Hepatocyte (in vitro differentiated cells): Measurements from ENCODE around the gene CCNA1. TPM values are rescaled to one million over a fixed set of nuclear protein-coding genes. Genes with fewer than 3 reads are reported as not detected.

Experiments
- DNase-seq: peaks from one replicate; pipeline ENCODE4 v3.0.0-alpha.2; 2016; ENCODE audit warnings: low spot score
- H2AFZ ChIP-seq: fragments of 200-600 bp; sonication (generic); 2 replicates; pipeline ENCODE4 v1.6.0; 2016; ENCODE audit warnings: antibody characterized with exemption, mild to moderate bottlenecking
- H3K27ac ChIP-seq: fragments of 200-600 bp; sonication (generic); 2 replicates; pipeline ENCODE4 v1.5.1; 2016; ENCODE audit warnings: mild to moderate bottlenecking
- H3K27me3 ChIP-seq: fragments of 200-600 bp; sonication (generic); 2 replicates; pipeline ENCODE4 v1.6.1; 2016
- H3K36me3 ChIP-seq: fragments of 200-600 bp; sonication (generic); replicated peaks from 2 replicates; pipeline ENCODE4 v1.5.1; 2016; ENCODE audit warnings: low read depth; ENCODE audit not compliant: insufficient read depth
- H3K4me1 ChIP-seq: fragments of 200-600 bp; sonication (generic); 2 replicates; pipeline ENCODE4 v1.5.1; 2016; ENCODE audit warnings: mild to moderate bottlenecking, moderate library complexity; ENCODE audit not compliant: insufficient read depth
- H3K4me2 ChIP-seq: fragments of 200-600 bp; sonication (generic); 2 replicates; pipeline ENCODE4 v1.6.0; 2016
- H3K4me3 ChIP-seq: fragments of 200-600 bp; sonication (generic); 2 replicates; pipeline ENCODE4 v1.5.1; 2016; ENCODE audit warnings: mild to moderate bottlenecking
- H3K79me2 ChIP-seq: fragments of 200-600 bp; sonication (generic); 2 replicates; pipeline ENCODE4 v1.6.0; 2017; ENCODE audit warnings: mild to moderate bottlenecking
- H3K9me2 ChIP-seq: fragments of 200-600 bp; sonication (generic); replicated peaks from 2 replicates; pipeline ENCODE4 v1.6.0; 2017; ENCODE audit warnings: mild to moderate bottlenecking; ENCODE audit not compliant: insufficient read depth
- H3K9me3 ChIP-seq: fragments of 200-600 bp; sonication (generic); 2 replicates; pipeline ENCODE4 v1.5.1; 2016; ENCODE audit warnings: low read depth, mild to moderate bottlenecking
- H4K20me1 ChIP-seq: fragments of 200-600 bp; sonication (generic); 2 replicates; pipeline ENCODE4 v1.6.0; 2016; ENCODE audit warnings: mild to moderate bottlenecking; ENCODE audit not compliant: insufficient read depth, poor library complexity, severe bottlenecking
- EZH2 ChIP-seq: fragments of 200-600 bp; sonication (generic); IDR thresholded peaks from 2 replicates; pipeline ENCODE4 v1.6.1; 2016; ENCODE audit warnings: antibody characterized with exemption, mild to moderate bottlenecking, borderline replicate concordance
- EZH2phosphoT487 ChIP-seq: fragments of 200-600 bp; sonication (generic); IDR thresholded peaks from one replicate; pipeline ENCODE4 v1.6.1; 2018; ENCODE audit warnings: antibody characterized with exemption, mild to moderate bottlenecking, low read depth, moderate library complexity; ENCODE audit not compliant: unreplicated experiment, severe bottlenecking
- WGBS: methylation state at CpG from one replicate; pipeline ENCODE4 v1.1.6; 2016; ENCODE audit warnings: low lambda C conversion rate; ENCODE audit errors: missing lambda C conversion rate; 5-methylcytosine and 5-hydroxymethylcytosine counted together
- polyA plus RNA-seq: library from polyadenylated mRNA; unstranded; fragments of >200 nt; fragmentation: Nextera tagmentation; extraction: Ambion mirVana; gene quantifications from 2 replicates; pipeline ENCODE4 v1.2.1, GENCODE V29; 2016
- total RNA-seq: library from RNA; depleted of rRNA; stranded (reverse); fragments of >200 nt; gene quantifications from 2 replicates; pipeline ENCODE4 v1.2.3, GENCODE V29; 2014
- TF ChIP-seq, protein P1 (sequence below): fragments of 200-600 bp; sonication (generic); IDR thresholded peaks from 2 replicates; pipeline ENCODE4 v1.5.1; 2016; ENCODE audit warnings: antibody characterized with exemption, mild to moderate bottlenecking; ENCODE audit not compliant: poor library complexity

Gene CCNA1
- total and polyA plus RNA-seq, 2 experiments from 2014 or later: 0.47 to 0.83 TPM

DNA sequence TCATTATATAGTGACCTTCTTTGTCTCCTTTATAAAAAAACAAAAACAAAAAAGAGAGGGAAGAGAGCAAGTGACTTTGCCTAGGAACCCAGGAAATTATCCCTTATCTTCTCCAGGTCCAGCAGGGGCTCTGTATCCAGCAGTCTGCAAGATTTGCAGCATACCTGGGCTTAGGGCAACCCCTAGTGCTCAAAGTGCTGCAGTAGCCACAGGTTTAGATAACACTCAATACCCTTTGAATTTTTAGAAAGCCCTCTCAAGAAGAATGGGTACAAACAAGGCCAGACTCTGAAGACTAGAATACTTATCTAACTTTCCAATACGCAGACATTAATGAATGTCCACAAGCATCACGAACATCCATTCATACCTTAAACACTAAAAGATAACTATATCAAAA lies 43.2 kb downstream of the CCNA1 start:
- Histone ChIP-seq H3K79me2 (no peaks in the 10 kb centered on the region), H3K27me3 (no peaks in the 10 kb centered on the region), H3K27ac (no peak overlapping the region), H3K4me1 (no peaks in the 10 kb centered on the region), H4K20me1 (no peaks in the 10 kb centered on the region), H3K9me2 (no peaks in the 10 kb centered on the region), H3K4me2 (no peak overlapping the region), H3K9me3 (no peaks in the 10 kb centered on the region), H2AFZ (no peak overlapping the region), H3K36me3 (no peaks in the 10 kb centered on the region), H3K4me3 (no peak overlapping the region)
- DNase-seq: no peak
- 87% methylated on average over 2 of the region's 2 CpGs for WGBS
- TF ChIP-seq EZH2 (no peak), EZH2phosphoT487 (no peak)
- TF ChIP-seq, protein P1, sequence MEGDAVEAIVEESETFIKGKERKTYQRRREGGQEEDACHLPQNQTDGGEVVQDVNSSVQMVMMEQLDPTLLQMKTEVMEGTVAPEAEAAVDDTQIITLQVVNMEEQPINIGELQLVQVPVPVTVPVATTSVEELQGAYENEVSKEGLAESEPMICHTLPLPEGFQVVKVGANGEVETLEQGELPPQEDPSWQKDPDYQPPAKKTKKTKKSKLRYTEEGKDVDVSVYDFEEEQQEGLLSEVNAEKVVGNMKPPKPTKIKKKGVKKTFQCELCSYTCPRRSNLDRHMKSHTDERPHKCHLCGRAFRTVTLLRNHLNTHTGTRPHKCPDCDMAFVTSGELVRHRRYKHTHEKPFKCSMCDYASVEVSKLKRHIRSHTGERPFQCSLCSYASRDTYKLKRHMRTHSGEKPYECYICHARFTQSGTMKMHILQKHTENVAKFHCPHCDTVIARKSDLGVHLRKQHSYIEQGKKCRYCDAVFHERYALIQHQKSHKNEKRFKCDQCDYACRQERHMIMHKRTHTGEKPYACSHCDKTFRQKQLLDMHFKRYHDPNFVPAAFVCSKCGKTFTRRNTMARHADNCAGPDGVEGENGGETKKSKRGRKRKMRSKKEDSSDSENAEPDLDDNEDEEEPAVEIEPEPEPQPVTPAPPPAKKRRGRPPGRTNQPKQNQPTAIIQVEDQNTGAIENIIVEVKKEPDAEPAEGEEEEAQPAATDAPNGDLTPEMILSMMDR: peak; percentile 4

DNA sequence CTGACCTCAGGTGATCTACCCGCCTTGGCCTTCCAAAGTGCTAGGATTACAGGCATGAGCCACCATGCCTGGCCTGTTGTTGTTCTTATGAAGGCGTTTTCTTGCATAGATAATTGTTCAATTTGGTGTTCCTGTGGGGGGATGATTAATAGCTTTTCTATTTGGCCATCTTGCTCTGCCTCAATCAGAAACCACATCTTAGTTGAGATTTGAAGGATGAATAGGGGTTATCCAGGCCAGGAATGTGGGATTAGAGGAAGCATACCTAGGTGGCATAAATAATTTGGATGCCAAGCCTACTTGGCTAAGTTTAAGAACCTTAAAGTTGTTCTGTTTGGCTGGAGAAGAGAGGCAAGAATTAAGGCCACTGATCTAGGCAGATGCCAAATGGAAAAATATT lies 44.4 kb downstream of the CCNA1 start:
- H3K9me3 ChIP-seq: no peaks in the 10 kb centered on the region
- H3K4me1 ChIP-seq: no peaks in the 10 kb centered on the region
- TF ChIP-seq EZH2phosphoT487 (no peak), EZH2 (no peak)
- TF ChIP-seq, protein P1: no peak
- no peaks in the 10 kb centered on the region for H3K36me3 ChIP-seq
- no peaks in the 10 kb centered on the region for H4K20me1 ChIP-seq
- 87% methylated on average over 2 of the region's 2 CpGs for WGBS
- H3K4me3 ChIP-seq: no peak overlapping the region
- H3K27ac ChIP-seq: no peak overlapping the region
- H3K9me2 ChIP-seq: no peaks in the 10 kb centered on the region
- no peaks in the 10 kb centered on the region for H3K79me2 ChIP-seq
- H2AFZ ChIP-seq: no peak overlapping the region
- H3K4me2 ChIP-seq: no peak overlapping the region
- H3K27me3 ChIP-seq: no peaks in the 10 kb centered on the region
- no peak for DNase-seq

DNA sequence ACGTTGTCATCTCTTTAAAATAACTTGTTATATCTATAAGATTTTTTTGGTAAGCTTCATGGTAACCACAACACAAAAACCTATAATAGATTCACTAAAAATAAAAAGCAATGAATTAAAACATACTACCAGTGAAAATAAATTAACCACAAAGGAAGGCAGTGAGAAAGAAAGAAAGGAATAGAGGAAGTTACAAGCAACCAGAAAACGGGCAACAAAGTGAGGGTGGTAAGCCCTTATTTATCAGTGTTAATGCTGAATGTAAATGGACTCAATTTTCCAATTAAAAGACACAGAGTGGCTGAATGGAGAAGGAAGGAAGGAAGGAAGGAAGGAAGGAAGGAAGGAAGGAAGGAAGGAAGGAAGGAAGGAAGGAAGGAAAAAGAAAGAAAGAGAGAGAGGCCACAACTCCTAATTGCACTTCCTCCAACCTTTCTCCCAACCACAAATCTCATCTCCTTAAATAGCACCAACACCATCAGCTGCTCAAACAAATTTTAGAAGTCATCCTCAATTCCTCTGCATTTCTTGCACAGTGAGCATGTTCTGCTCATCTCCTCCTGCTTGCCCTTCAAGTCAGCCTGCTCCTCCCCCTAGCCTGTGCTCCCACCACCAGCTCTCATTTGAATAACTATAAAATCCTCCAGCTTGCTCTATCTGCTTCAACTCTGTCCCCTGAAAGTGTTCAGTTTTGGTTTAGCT lies 48.6 kb downstream of the CCNA1 start:
- 77% methylated on average over 2 of the region's 2 CpGs for WGBS
- no peak for DNase-seq
- no peaks in the 10 kb centered on the region for H3K36me3 ChIP-seq
- H3K9me3 ChIP-seq: no peaks in the 10 kb centered on the region
- H4K20me1 ChIP-seq: no peaks in the 10 kb centered on the region
- no peak overlapping the region for H2AFZ ChIP-seq
- no peak for TF ChIP-seq EZH2phosphoT487
- no peak for TF ChIP-seq EZH2
- TF ChIP-seq, protein P1: no peak
- H3K4me2 ChIP-seq: no peak overlapping the region
- no peaks in the 10 kb centered on the region for H3K27me3 ChIP-seq
- H3K4me3 ChIP-seq: no peak overlapping the region
- H3K9me2 ChIP-seq: no peaks in the 10 kb centered on the region
- H3K27ac ChIP-seq: no peak overlapping the region
- no peaks in the 10 kb centered on the region for H3K4me1 ChIP-seq
- H3K79me2 ChIP-seq: no peaks in the 10 kb centered on the region
